ENCODE results near the gene RAD51. TPM values are rescaled to one million over a fixed set of nuclear protein-coding genes. Genes with fewer than 3 reads are reported as not detected.

Gene RAD51
- total RNA-seq, 4 donors from 2014 or later = 3.0 TPM; not detected in 3

DNA sequence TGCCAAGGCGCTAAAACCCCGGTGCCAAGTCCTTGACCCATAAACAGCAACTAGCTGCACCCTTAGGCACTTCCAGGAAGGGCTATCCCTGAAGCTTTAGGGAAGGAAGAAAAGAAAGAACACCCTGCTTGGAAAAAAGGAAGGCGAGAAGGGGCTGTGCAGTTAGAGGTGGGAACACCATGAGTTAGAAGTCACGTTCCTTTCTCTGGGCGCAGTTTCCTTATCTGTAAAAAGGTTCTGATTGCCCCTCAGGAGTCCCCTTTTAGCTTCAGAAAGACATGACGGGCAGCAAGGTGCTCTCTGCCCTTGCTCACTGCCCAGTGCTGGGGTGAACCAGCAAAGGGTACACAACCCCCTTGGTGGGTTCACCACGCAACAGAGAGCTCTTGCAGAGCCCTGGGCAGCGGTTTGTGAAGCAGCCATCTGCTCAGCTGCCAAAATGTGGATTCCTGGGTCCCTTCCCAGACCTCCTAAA, 69.7 kb downstream of the RAD51 start:
- no peaks in the 10 kb centered on the region for H3K9me3 ChIP-seq
- ATAC-seq = no peak
- H3K36me3 ChIP-seq = peaks cover 0 to 27% of the 10 kb centered on the region in 2 donors
- H3K4me3 ChIP-seq = peak overlapping the region; percentile 40 to 61
- H3K4me1 ChIP-seq = peaks cover 0 to 52% (median 19%) of the 10 kb centered on the region in 3 donors
- TF ChIP-seq EP300 (IDR thresholded peaks at IDR 0.05) = no peak
- TF ChIP-seq POLR2A (IDR thresholded peaks at IDR 0.05) = no peak
- no peak for TF ChIP-seq POLR2AphosphoS5 (IDR thresholded peaks at IDR 0.05)
- TF ChIP-seq, protein P1, sequence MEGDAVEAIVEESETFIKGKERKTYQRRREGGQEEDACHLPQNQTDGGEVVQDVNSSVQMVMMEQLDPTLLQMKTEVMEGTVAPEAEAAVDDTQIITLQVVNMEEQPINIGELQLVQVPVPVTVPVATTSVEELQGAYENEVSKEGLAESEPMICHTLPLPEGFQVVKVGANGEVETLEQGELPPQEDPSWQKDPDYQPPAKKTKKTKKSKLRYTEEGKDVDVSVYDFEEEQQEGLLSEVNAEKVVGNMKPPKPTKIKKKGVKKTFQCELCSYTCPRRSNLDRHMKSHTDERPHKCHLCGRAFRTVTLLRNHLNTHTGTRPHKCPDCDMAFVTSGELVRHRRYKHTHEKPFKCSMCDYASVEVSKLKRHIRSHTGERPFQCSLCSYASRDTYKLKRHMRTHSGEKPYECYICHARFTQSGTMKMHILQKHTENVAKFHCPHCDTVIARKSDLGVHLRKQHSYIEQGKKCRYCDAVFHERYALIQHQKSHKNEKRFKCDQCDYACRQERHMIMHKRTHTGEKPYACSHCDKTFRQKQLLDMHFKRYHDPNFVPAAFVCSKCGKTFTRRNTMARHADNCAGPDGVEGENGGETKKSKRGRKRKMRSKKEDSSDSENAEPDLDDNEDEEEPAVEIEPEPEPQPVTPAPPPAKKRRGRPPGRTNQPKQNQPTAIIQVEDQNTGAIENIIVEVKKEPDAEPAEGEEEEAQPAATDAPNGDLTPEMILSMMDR (IDR thresholded peaks at IDR 0.05) = no peak
- no peaks in the 10 kb centered on the region for H3K27me3 ChIP-seq
- peak overlapping the region; percentile 10 to 85 (median 81) for H3K27ac ChIP-seq
- 30 to 40% methylated on average over 1 to 6 of the region's 8 CpGs for WGBS, 2 donors (ENCODE audit: low coverage in 1 of 2)

DNA sequence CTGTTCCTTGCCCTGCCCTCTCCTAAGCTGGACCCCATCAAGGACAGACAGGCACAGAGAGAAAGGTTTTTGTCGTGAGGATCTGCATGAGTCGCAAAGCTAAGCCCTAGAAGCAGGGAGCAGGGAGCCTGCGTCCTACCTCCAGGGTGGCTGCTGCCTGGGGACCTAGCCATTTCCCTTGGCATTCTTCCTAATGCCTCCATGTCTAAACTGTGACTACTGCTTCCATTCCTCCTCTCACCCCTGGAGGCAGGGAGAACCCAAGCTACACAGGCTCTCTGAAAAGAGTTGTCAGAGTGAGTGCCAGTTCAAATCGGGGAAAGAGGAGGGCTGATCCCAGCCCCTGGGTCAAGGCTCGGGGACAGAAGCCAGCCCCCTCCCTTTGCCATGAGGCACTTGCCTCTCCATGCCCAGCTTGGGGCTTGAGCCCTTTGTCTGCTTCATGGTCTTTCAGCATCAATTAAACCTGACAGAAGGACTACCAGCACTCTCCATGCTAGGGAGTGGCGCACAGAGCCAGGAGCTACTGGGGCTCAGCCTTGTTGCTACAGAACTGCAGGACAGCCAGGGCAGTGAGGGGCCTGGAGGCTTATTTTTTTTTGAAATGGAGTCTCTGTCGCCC, 71.3 kb downstream of the RAD51 start:
- ATAC-seq = no peak
- no peaks in the 10 kb centered on the region for H3K9me3 ChIP-seq
- TF ChIP-seq EP300 (IDR thresholded peaks at IDR 0.05) = no peak
- H3K36me3 ChIP-seq = peaks cover 0 to 44% of the 10 kb centered on the region in 2 donors
- H3K27me3 ChIP-seq = no peaks in the 10 kb centered on the region
- peaks cover 0 to 62% (median 19%) of the 10 kb centered on the region in 3 donors for H3K4me1 ChIP-seq
- H3K27ac ChIP-seq = peak overlapping the region in 2 of 4 donors; percentile 80 to 82
- H3K4me3 ChIP-seq = no peak overlapping the region
- WGBS, 2 donors (ENCODE audit: low coverage in 1 of 2) = 90 to 100% methylated on average over 1 to 2 of the region's 7 CpGs

DNA sequence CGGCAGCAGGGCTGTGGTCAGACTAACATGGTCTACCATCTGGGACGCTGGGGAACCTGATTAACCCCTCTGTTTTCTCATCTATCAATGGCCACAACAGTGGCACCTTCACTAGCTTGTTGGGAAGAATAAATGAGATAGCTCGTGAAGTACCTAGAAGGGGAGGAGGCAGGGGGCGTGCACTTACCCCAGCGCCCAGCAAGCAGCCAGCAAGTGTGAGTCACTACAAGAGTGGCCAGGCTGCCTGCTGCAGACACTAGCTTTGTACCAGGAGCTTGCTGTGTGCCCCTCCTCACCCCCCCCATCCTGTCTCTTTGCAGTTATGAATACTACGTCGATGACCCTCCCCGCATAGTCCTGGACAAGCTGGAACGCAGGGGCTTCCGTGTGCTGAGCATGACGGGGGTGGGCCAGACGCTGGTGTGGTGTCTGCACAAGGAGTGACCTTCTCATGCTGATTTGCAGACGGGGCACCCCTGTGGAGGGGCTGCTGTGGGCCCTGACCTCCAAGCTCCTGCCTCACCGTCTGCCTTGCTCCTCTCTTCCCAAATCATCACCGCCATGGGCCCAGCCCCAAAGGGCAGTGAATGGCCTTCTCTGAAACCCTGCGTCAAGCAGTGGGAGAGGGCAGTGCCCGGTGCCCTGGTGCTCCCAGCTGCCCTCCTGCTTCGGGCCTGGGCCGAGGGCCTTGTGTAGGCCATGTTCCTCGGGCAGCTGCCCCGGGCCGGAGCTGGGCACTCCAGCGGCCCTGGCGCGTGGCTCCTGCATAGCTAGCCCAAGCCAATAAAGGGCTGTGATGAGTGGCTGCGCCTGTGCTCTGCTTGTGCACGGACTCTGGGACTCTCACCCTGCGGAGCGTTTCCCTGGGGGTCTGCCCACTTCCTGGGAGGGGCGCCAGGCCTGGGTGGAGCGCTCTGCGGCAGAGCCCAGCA, 72.2 kb downstream of the RAD51 start:
- no peaks in the 10 kb centered on the region for H3K9me3 ChIP-seq
- H3K4me3 ChIP-seq = no peak overlapping the region
- H3K36me3 ChIP-seq = peaks cover 0 to 52% of the 10 kb centered on the region in 2 donors
- 50 to 86% methylated on average over 1 to 14 of the region's 32 CpGs for WGBS, 2 donors (ENCODE audit: low coverage in 1 of 2)
- no peak for ATAC-seq
- peaks cover 0 to 62% (median 19%) of the 10 kb centered on the region in 3 donors for H3K4me1 ChIP-seq
- H3K27ac ChIP-seq = peak overlapping the region in 1 of 4 donors; percentile 80
- TF ChIP-seq EP300 (IDR thresholded peaks at IDR 0.05) (no peak), POLR2AphosphoS5 (IDR thresholded peaks at IDR 0.05) (no peak), POLR2A (IDR thresholded peaks at IDR 0.05) (no peak)
- TF ChIP-seq, protein P1 (IDR thresholded peaks at IDR 0.05) = no peak
- no peaks in the 10 kb centered on the region for H3K27me3 ChIP-seq

DNA sequence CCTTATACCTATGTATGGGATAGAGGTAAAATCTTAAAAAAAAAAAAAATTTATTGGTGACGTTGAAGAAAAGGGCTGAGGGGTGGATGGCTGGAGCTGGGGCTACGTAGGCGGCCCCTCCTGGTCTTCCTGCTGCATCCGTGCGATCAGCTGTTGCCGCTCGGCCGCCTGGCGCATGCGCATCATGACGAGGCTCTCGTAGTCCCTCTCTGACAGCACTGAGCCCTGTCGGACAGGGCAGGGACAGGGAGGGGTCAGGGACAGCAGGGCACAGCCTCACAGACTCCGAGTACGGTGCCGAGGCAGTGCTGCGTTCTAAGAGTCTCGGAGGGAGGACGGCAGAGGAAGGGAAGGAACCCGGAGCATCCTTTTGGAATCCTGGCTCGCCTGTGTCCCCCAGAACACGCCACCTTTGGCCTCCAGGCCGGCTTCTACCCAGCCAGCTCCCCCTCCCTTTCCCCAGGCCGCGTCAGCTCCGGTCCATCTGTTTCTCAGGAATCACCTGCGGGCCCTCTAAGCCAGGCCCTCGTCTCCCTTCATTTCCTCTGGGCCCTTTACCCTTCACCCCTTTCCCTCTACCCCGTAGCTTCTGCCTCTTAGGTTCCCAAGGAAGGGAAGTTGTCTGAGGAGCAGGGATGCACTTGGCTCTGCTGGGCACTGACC, 73.0 kb downstream of the RAD51 start:
- 89% methylated on average over 14 to 22 of the region's 29 CpGs for WGBS, 2 donors (ENCODE audit: low coverage in 1 of 2)
- peak overlapping the region in 3 of 4 donors; percentile 9 to 66 (median 51) for H3K27ac ChIP-seq

More for the DNA sequence above, 73.0 kb downstream of the RAD51 start:
- no peak for TF ChIP-seq POLR2A (IDR thresholded peaks at IDR 0.05)
- TF ChIP-seq EP300 (IDR thresholded peaks at IDR 0.05) = no peak
- TF ChIP-seq, protein P1 (IDR thresholded peaks at IDR 0.05) = no peak
- no peak for TF ChIP-seq POLR2AphosphoS5 (IDR thresholded peaks at IDR 0.05)
- Histone ChIP-seq H3K4me1 (peaks cover 0 to 57% (median 19%) of the 10 kb centered on the region in 3 donors), H3K27me3 (no peaks in the 10 kb centered on the region), H3K9me3 (no peaks in the 10 kb centered on the region), H3K36me3 (peaks cover 0 to 60% of the 10 kb centered on the region in 2 donors), H3K4me3 (no peak overlapping the region)
- ATAC-seq = no peak
